Measurements from ENCODE around the gene HSD11B2.

HSD11B2 gene

GRCh38 chr16:67388591-67388990 is 42.3 kb upstream of the HSD11B2 start:
- H3K4me3 ChIP-seq (replicated peaks; ENCODE audit: low read depth, low read length), result no peak overlapping the region
- TF ChIP-seq, protein P1, sequence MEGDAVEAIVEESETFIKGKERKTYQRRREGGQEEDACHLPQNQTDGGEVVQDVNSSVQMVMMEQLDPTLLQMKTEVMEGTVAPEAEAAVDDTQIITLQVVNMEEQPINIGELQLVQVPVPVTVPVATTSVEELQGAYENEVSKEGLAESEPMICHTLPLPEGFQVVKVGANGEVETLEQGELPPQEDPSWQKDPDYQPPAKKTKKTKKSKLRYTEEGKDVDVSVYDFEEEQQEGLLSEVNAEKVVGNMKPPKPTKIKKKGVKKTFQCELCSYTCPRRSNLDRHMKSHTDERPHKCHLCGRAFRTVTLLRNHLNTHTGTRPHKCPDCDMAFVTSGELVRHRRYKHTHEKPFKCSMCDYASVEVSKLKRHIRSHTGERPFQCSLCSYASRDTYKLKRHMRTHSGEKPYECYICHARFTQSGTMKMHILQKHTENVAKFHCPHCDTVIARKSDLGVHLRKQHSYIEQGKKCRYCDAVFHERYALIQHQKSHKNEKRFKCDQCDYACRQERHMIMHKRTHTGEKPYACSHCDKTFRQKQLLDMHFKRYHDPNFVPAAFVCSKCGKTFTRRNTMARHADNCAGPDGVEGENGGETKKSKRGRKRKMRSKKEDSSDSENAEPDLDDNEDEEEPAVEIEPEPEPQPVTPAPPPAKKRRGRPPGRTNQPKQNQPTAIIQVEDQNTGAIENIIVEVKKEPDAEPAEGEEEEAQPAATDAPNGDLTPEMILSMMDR (IDR thresholded peaks at IDR 0.05; ENCODE audit: low read length, missing control alignments), result no peak
- no peak for DNase-seq (ENCODE audit: low read depth)

DNA sequence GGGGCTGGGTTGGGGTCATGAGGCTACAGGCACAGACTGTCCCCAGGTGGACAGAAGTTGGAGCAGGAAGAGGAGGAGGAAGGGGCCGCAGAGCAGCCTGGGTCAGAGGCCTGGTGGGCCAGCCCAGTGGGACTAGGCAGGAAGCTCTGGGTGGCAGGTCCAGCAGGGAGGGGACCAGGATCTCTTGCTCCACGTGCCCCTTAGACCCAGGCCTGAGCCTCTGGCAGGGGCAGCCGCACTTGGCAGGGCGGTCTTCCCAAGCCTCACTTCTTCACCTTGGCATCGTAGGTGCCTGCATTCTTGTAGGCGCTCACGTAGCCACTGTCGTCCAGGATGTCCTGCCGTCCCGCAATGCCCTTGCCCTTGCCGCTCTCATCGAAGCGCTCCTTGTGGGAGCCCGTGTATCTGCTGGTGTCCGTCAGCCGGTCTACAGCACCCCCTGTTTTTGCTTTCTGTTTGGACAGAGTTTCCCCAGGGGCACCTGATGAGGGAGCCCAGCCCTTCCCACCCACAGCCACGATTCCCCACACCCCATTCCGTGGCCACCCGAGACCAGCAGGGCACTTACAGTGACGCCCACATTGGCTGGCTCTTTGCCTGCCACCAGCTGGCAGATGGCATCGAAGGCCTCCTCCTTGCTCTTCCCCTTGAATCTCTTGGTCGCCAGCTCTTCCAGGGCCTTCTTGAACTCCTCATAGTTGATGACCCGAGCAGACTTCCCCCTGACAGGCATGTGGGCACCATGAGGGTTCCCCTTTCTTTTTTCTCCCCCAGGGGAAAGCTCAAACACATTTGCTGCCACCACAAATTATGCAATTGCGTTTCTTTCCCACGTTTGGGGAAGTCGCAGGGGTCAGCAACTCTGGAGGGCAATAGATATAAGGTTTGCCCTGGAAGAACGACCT is 40.8 kb upstream of the HSD11B2 start:
- no peak for DNase-seq (ENCODE audit: low read depth)
- no peak overlapping the region for H3K4me3 ChIP-seq (replicated peaks; ENCODE audit: low read depth, low read length)
- TF ChIP-seq, protein P1 (IDR thresholded peaks at IDR 0.05; ENCODE audit: low read length, missing control alignments), result no peak

GRCh38 chr16:67390816-67391423 is 40.0 kb upstream of the HSD11B2 start:
- DNase-seq (ENCODE audit: low read depth), result no peak
- TF ChIP-seq, protein P1 (IDR thresholded peaks at IDR 0.05; ENCODE audit: low read length, missing control alignments), result no peak

DNA sequence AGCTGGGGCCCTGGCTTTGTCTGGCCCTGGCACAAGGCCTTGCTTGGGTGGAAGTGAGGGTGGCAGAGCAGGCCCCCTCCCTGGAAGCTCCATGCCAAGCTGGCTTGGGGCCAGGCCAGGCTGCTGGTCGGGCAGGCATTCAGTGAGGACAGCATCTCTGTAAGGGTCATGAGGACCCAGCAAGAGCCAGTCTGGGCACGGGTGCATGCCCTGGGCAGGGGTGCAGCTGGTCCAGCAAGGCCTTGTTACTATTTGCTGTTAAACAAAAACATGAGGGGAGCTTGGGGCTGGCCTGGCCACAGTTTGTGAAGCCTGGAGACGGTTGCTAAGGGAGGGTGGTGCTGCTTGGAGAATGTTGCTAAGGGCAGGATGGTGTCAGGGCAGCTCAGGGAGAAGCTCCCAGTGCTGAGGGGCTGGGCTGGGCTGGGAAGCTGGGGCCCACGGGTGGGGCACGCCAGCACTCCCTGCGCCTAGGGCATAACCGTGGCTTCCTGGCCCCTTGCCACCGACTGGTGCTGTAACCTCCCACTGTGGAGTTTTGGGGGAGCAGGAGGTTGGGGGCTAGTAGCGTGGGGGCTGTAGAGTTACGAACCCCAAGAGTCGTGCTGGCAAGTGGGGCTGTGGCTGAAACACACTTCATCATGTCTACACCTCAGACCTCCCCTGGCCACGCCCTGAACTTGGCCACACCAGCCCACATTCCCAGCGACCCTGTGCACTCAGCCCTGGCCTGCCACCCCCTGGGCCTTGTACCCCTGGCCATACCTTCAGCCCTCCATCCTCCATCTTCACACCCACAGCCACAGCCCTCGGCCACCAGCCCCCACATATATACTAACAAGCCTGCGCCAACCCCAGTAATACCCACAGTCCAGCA is 39.3 kb upstream of the HSD11B2 start:
- no peak for DNase-seq (ENCODE audit: low read depth)
- TF ChIP-seq, protein P1 (IDR thresholded peaks at IDR 0.05; ENCODE audit: low read length, missing control alignments), result no peak
- no peak overlapping the region for H3K4me3 ChIP-seq (replicated peaks; ENCODE audit: low read depth, low read length)

More at GRCh38 chr16:67390816-67391423, 40.0 kb upstream of the HSD11B2 start:
- no peak overlapping the region for H3K4me3 ChIP-seq (replicated peaks; ENCODE audit: low read depth, low read length)

DNA sequence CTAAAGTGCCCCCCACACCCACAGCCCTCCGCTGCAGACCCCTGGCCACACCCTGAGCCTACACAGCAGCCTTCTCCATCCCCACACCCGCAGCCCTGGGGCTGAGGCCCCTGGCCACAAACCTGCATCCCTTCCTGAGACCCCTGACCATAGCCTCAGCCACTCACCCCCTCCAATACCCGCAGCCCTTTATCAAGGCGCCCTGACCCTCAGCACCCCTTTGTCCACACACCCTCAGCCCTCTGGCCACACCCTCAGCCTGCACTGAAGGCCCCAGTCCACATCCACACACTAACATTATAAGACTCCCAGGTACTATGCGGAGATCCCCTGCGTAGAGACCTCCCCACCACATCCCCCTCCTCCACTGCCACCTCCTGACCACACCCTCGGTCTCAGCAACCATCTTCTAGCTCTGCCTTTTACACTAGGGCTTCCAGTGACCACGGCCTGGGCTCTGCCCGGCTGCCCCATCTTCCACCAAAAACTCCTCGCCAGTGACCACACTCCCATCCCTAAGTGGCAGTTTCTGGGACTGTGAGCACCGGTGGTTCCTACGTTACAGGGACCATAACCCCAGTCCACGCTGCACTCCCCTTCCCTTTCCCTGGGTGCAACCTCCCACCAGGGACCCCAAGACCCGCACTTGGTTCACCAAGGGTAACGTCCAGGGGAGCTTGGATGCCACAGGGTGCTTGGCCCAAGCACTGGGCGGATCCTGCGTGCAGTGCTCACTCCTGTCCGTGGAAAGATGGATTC is 38.4 kb upstream of the HSD11B2 start:
- H3K4me3 ChIP-seq (replicated peaks; ENCODE audit: low read depth, low read length), result no peak overlapping the region
- TF ChIP-seq, protein P1 (IDR thresholded peaks at IDR 0.05; ENCODE audit: low read length, missing control alignments), result no peak
- no peak for DNase-seq (ENCODE audit: low read depth)
